GM23248 (cell line): Measurements from ENCODE around the gene SNAP29.

Experiments
- EZH2 ChIP-seq: fragments of 200-600 bp; sonication (generic); IDR thresholded peaks from 2 replicates; pipeline ENCODE4 v1.6.1; 2018; ENCODE audit warnings: antibody characterized with exemption, mild to moderate bottlenecking; ENCODE audit not compliant: insufficient read depth, poor library complexity, severe bottlenecking
- EZH2phosphoT487 ChIP-seq: fragments of 200-600 bp; sonication (generic); IDR thresholded peaks from 2 replicates; pipeline ENCODE4 v1.6.1; 2018; ENCODE audit warnings: antibody characterized with exemption, moderate library complexity, mild to moderate bottlenecking, low read depth; ENCODE audit not compliant: insufficient read depth

- no peak for TF ChIP-seq EZH2
- TF ChIP-seq EZH2phosphoT487, result no peak
Observed at GRCh38 chr22:20930004-20930403, 71.2 kb downstream of the SNAP29 start.
